BE2C (cell line): ENCODE data around the gene NDUFAF2.

Source experiments
- DNase-seq: peaks from one replicate; pipeline ENCODE4 v3.0.0-alpha.2; 2020
- H3K27me3 ChIP-seq: fragments of 250-450 bp; sonication (Bioruptor Pico); 2 replicates; pipeline ENCODE4 v1.5.1; 2020; ENCODE audit warnings: mild to moderate bottlenecking
- H3K36me3 ChIP-seq: fragments of 250-450 bp; sonication (Bioruptor Pico); 2 replicates; pipeline ENCODE4 v1.5.1; 2020; ENCODE audit warnings: mild to moderate bottlenecking
- H3K4me1 ChIP-seq: fragments of 250-450 bp; sonication (Bioruptor Pico); 2 replicates; pipeline ENCODE4 v1.5.1; 2020
- H3K4me3 ChIP-seq: 2 replicates; pipeline ENCODE4 v1.5.1; 2011; ENCODE audit warnings: low read depth, low read length
- H3K9me3 ChIP-seq: fragments of 250-450 bp; sonication (Bioruptor Pico); 2 replicates; pipeline ENCODE4 v1.5.1; 2020
- CTCF ChIP-seq: IDR thresholded peaks from 2 replicates; pipeline ENCODE4 v1.5.1; 2012; ENCODE audit warnings: mild to moderate bottlenecking, low read depth, low read length

The NDUFAF2 gene

GRCh38 chr5:60993875-60994571 lies 49.0 kb downstream of the NDUFAF2 start:
- H3K27me3 ChIP-seq = no peaks in the 10 kb centered on the region
- no peak for DNase-seq
- no peak for TF ChIP-seq CTCF
- no peaks in the 10 kb centered on the region for H3K4me1 ChIP-seq
- H3K4me3 ChIP-seq = no peak overlapping the region
- peaks cover 4% of the 10 kb centered on the region; the same call in 1 of the 2 replicates for H3K36me3 ChIP-seq
- no peaks in the 10 kb centered on the region for H3K9me3 ChIP-seq

- Histone ChIP-seq H3K4me3 (no peak overlapping the region), H3K36me3 (peaks cover 4% of the 10 kb centered on the region; the same call in 1 of the 2 replicates), H3K4me1 (no peaks in the 10 kb centered on the region), H3K9me3 (no peaks in the 10 kb centered on the region), H3K27me3 (no peaks in the 10 kb centered on the region)
- no peak for DNase-seq
- TF ChIP-seq CTCF = no peak
These were observed 51.4 kb downstream of the NDUFAF2 start for GRCh38 chr5:60996368-60996767.

GRCh38 chr5:60997721-60998120 lies 52.7 kb downstream of the NDUFAF2 start:
- TF ChIP-seq CTCF = no peak
- Histone ChIP-seq H3K9me3 (no peaks in the 10 kb centered on the region), H3K36me3 (peaks cover 4% of the 10 kb centered on the region; the same call in 1 of the 2 replicates), H3K27me3 (no peaks in the 10 kb centered on the region), H3K4me3 (no peak overlapping the region), H3K4me1 (no peaks in the 10 kb centered on the region)
- no peak for DNase-seq

GRCh38 chr5:61000887-61001286 lies 55.9 kb downstream of the NDUFAF2 start:
- Histone ChIP-seq H3K4me1 (no peaks in the 10 kb centered on the region), H3K27me3 (no peaks in the 10 kb centered on the region), H3K36me3 (no peaks in the 10 kb centered on the region), H3K4me3 (no peak overlapping the region), H3K9me3 (no peaks in the 10 kb centered on the region)
- DNase-seq = no peak
- no peak for TF ChIP-seq CTCF

- no peak overlapping the region for H3K4me3 ChIP-seq
- no peaks in the 10 kb centered on the region for H3K9me3 ChIP-seq
- no peaks in the 10 kb centered on the region for H3K36me3 ChIP-seq
- H3K4me1 ChIP-seq = no peaks in the 10 kb centered on the region
- DNase-seq = no peak
- H3K27me3 ChIP-seq = no peaks in the 10 kb centered on the region
- TF ChIP-seq CTCF = no peak
These were observed 56.6 kb downstream of the NDUFAF2 start for GRCh38 chr5:61001647-61002046.

- Histone ChIP-seq H3K27me3 (no peaks in the 10 kb centered on the region), H3K4me3 (no peak overlapping the region), H3K36me3 (no peaks in the 10 kb centered on the region), H3K4me1 (no peaks in the 10 kb centered on the region), H3K9me3 (no peaks in the 10 kb centered on the region)
- no peak for TF ChIP-seq CTCF
- DNase-seq = no peak
These were observed 57.8 kb downstream of the NDUFAF2 start for GRCh38 chr5:61002611-61003355.
